Common myeloid progenitor, CD34-positive (primary cell): Measurements from ENCODE around the gene MCMBP.

Experiments
- CTCF ChIA-PET: fragments of 350-600 bp; sonication (Branson Sonifier 250); formaldehyde crosslinking; loops from one replicate; lab custom pipeline; 2021; ENCODE audit warnings: antibody characterized with exemption; lab: Charles Lee
- POLR2A ChIA-PET: fragments of 350-600 bp; sonication (Branson Sonifier 250); formaldehyde crosslinking; loops from one replicate; lab custom pipeline; 2021; ENCODE audit warnings: antibody characterized with exemption; lab: Charles Lee
- DNase-seq, 3 donors: peaks; one replicate each; pipeline versions ENCODE4 v3.0.0 to v3.0.0-alpha.2; 2013
- H3K27ac ChIP-seq, 2 experiments: 1 replicate in 1 of 2; 2 replicates in 1 of 2; pipeline ENCODE4 v1.7.0; 2013; ENCODE audit warnings: inconsistent platforms in 2 of 2, low read length in 2 of 2, mild to moderate bottlenecking in 2 of 2, low read depth in 1 of 2, moderate library complexity in 1 of 2; ENCODE audit not compliant: severe bottlenecking in 2 of 2, insufficient read depth in 1 of 2, poor library complexity in 1 of 2
- H3K27me3 ChIP-seq, 5 experiments: replicated peaks in 2 of 5; 1 replicate in 3 of 5; 2 replicates in 2 of 5; pipeline versions ENCODE4 v1.6.1 to v1.7.0; 2013; ENCODE audit warnings: low read length in 4 of 5, mild to moderate bottlenecking in 2 of 5, moderate library complexity in 2 of 5, inconsistent platforms in 1 of 5; ENCODE audit not compliant: insufficient read depth in 5 of 5, control insufficient read depth in 4 of 5
- H3K36me3 ChIP-seq, 4 experiments: 1 replicate in 2 of 4; 2 replicates in 2 of 4; pipeline versions ENCODE4 v1.6.1 to v1.7.0; 2013; ENCODE audit warnings: low read length in 3 of 4, control low read depth in 1 of 4, mild to moderate bottlenecking in 1 of 4; ENCODE audit not compliant: control insufficient read depth in 4 of 4, insufficient read depth in 4 of 4
- H3K4me1 ChIP-seq, 4 experiments: 1 replicate in 3 of 4; 2 replicates in 1 of 4; pipeline versions ENCODE4 v1.6.1 to v1.7.1; 2013; ENCODE audit warnings: low read length in 3 of 4, mild to moderate bottlenecking in 3 of 4, control low read depth in 1 of 4, inconsistent platforms in 1 of 4, moderate library complexity in 1 of 4; ENCODE audit not compliant: control insufficient read depth in 4 of 4, insufficient read depth in 4 of 4; ENCODE audit errors: control extremely low read depth in 1 of 4
- H3K4me3 ChIP-seq, 7 experiments: 1 replicate in 4 of 7; 2 replicates in 3 of 7; pipeline versions ENCODE4 v1.5.1 to v1.7.0; 2013; ENCODE audit warnings: mild to moderate bottlenecking in 7 of 7, low read length in 6 of 7, moderate library complexity in 6 of 7, inconsistent platforms in 2 of 7, low read depth in 2 of 7, control low read depth in 1 of 7; ENCODE audit not compliant: insufficient read depth in 4 of 7, control insufficient read depth in 1 of 7; ENCODE audit errors: extremely low read depth in 1 of 7
- H3K9me3 ChIP-seq, 5 experiments: 1 replicate in 4 of 5; 2 replicates in 1 of 5; pipeline versions ENCODE4 v1.6.1 to v1.7.1; 2013; ENCODE audit warnings: low read length in 4 of 5, mild to moderate bottlenecking in 2 of 5, inconsistent platforms in 1 of 5, low read depth in 1 of 5, moderate library complexity in 1 of 5; ENCODE audit not compliant: control insufficient read depth in 4 of 5, insufficient read depth in 2 of 5; ENCODE audit errors: control extremely low read depth in 1 of 5
- WGBS: methylation state at CpG from one replicate; pipeline ENCODE4 v1.1.5; 2013; ENCODE audit not compliant: insufficient coverage; 5-methylcytosine and 5-hydroxymethylcytosine counted together

MCMBP gene

GRCh38 chr10:119807960-119808697 lies 64.5 kb downstream of the MCMBP start:
- H3K36me3 ChIP-seq, result peaks cover 0 to 14% (median 7%) of the 10 kb centered on the region in 4 experiments
- no peaks in the 10 kb centered on the region for H3K9me3 ChIP-seq
- ChIA-PET POLR2A (interaction anchor here (0.7 kb wide), 2 partner anchors 22 to 64 kb away, joined by 3 read pairs; partner anchors contain the start of gene MCMBP), CTCF (interaction anchor here (1.0 to 2.3 kb wide), 6 partner anchors 10 to 57 kb away, joined by 3 to 8 read pairs (median 4); no protein-coding TSS in a partner anchor)
- H3K27ac ChIP-seq, result no peak overlapping the region
- DNase-seq, result peak; percentile 52 to 97 (median 95)
- H3K27me3 ChIP-seq, result no peaks in the 10 kb centered on the region
- no peak overlapping the region for H3K4me3 ChIP-seq
- peaks cover 0 to 41% (median 11%) of the 10 kb centered on the region in 4 experiments for H3K4me1 ChIP-seq
- WGBS, result 86% methylated on average over 1 of the region's 3 CpGs

GRCh38 chr10:119806334-119807130 lies 66.1 kb downstream of the MCMBP start:
- DNase-seq, result no peak
- ChIA-PET POLR2A (interaction anchor here (0.7 kb wide), 1 partner anchor 67 kb away, joined by 3 read pairs; no protein-coding TSS in a partner anchor), CTCF (interaction anchor here (0.8 to 2.3 kb wide), 3 partner anchors 16 to 61 kb away, joined by 3 to 8 read pairs (median 4); no protein-coding TSS in a partner anchor)
- Histone ChIP-seq H3K36me3 (peaks cover 0 to 9% (median 6%) of the 10 kb centered on the region in 4 experiments), H3K27ac (no peak overlapping the region), H3K4me3 (no peak overlapping the region), H3K4me1 (peaks cover 0 to 39% (median 11%) of the 10 kb centered on the region in 4 experiments), H3K27me3 (no peaks in the 10 kb centered on the region), H3K9me3 (no peaks in the 10 kb centered on the region)
- 98% methylated on average over 6 of the region's 11 CpGs for WGBS

GRCh38 chr10:119805702-119806230 lies 66.9 kb downstream of the MCMBP start:
- POLR2A ChIA-PET, result interaction anchor here (0.7 kb wide), 1 partner anchor 68 kb away, joined by 3 read pairs; no protein-coding TSS in a partner anchor
- no peak for DNase-seq
- Histone ChIP-seq H3K9me3 (no peaks in the 10 kb centered on the region), H3K27ac (no peak overlapping the region), H3K36me3 (peaks cover 0 to 9% (median 4%) of the 10 kb centered on the region in 4 experiments), H3K27me3 (no peaks in the 10 kb centered on the region), H3K4me1 (peaks cover 0 to 39% (median 11%) of the 10 kb centered on the region in 4 experiments), H3K4me3 (no peak overlapping the region)
- CTCF ChIA-PET, result no interaction called here
- WGBS, result 59% methylated on average over 3 of the region's 5 CpGs

- H3K27ac ChIP-seq, result no peak overlapping the region
- WGBS, result no CpG with 5 or more reads among the region's 1 CpG
- H3K36me3 ChIP-seq, result peaks cover 2 to 9% (median 4%) of the 10 kb centered on the region in 4 experiments
- H3K4me1 ChIP-seq, result peaks cover 0 to 29% (median 10%) of the 10 kb centered on the region in 4 experiments
- ChIA-PET CTCF (interaction anchor here (0.8 to 1.7 kb wide), 3 partner anchors 8 to 18 kb away, joined by 3 to 7 read pairs (median 3); no protein-coding TSS in a partner anchor), POLR2A (no interaction called here)
- no peak for DNase-seq
- H3K4me3 ChIP-seq, result no peak overlapping the region
- H3K9me3 ChIP-seq, result no peaks in the 10 kb centered on the region
- H3K27me3 ChIP-seq, result no peaks in the 10 kb centered on the region
Measured at GRCh38 chr10:119803264-119803663, 69.4 kb downstream of the MCMBP start.

GRCh38 chr10:119801998-119802538 lies 70.6 kb downstream of the MCMBP start:
- Histone ChIP-seq H3K27ac (no peak overlapping the region), H3K4me1 (peaks cover 0 to 19% (median 3%) of the 10 kb centered on the region in 4 experiments), H3K36me3 (peaks cover 2 to 11% (median 8%) of the 10 kb centered on the region in 4 experiments), H3K27me3 (no peaks in the 10 kb centered on the region), H3K9me3 (no peaks in the 10 kb centered on the region), H3K4me3 (no peak overlapping the region)
- no peak for DNase-seq
- 100% methylated on average over 2 of the region's 6 CpGs for WGBS
- ChIA-PET POLR2A (no interaction called here), CTCF (interaction anchor here (1.7 kb wide), 1 partner anchor 9 kb away, joined by 7 read pairs; no protein-coding TSS in a partner anchor)

- H3K27me3 ChIP-seq, result no peaks in the 10 kb centered on the region
- ChIA-PET POLR2A (no interaction called here), CTCF (no interaction called here)
- no peak overlapping the region for H3K27ac ChIP-seq
- peaks cover 2 to 19% (median 10%) of the 10 kb centered on the region in 4 experiments for H3K36me3 ChIP-seq
- peaks cover 0 to 13% (median 3%) of the 10 kb centered on the region in 4 experiments for H3K4me1 ChIP-seq
- DNase-seq, result no peak
- WGBS, result no CpG with 5 or more reads among the region's 2 CpGs
- H3K9me3 ChIP-seq, result no peaks in the 10 kb centered on the region
- no peak overlapping the region for H3K4me3 ChIP-seq
Measured at GRCh38 chr10:119801176-119801575, 71.5 kb downstream of the MCMBP start.
